Measurements from ENCODE around the gene CERT1. TPM values are rescaled to one million over a fixed set of nuclear protein-coding genes. Genes with fewer than 3 reads are reported as not detected.
A peak's percentile ranks its signal among the peaks of the same experiment; 100 is the strongest.
"Not testable (repeated sequence)": the region's sequence is repeated elsewhere in the genome, so short reads cannot be mapped to it uniquely, and the experiment has no call there.

CERT1 gene
- total RNA-seq, 2 experiments from 2014 or later, result 23.9 to 24.6 TPM

GRCh38 chr5:75534734-75535133 is 23.3 kb upstream of the CERT1 start:
- Mint-ChIP-seq H3K27ac (no peak overlapping the region), H3K4me1 (ENCODE audit: low read depth) (peaks cover 22% of the 10 kb centered on the region), H3K27me3 (no peaks in the 10 kb centered on the region), H3K4me3 (no peak overlapping the region), H3K36me3 (ENCODE audit: low read depth) (peaks cover 46% of the 10 kb centered on the region), H3K9me3 (peaks cover 17% of the 10 kb centered on the region)
- ChIA-PET CTCF (no interaction called here), POLR2A (no interaction called here)
- intact Hi-C loops (cut with micrococcal nuclease), result no loop called here
- TF ChIP-seq, protein P1, sequence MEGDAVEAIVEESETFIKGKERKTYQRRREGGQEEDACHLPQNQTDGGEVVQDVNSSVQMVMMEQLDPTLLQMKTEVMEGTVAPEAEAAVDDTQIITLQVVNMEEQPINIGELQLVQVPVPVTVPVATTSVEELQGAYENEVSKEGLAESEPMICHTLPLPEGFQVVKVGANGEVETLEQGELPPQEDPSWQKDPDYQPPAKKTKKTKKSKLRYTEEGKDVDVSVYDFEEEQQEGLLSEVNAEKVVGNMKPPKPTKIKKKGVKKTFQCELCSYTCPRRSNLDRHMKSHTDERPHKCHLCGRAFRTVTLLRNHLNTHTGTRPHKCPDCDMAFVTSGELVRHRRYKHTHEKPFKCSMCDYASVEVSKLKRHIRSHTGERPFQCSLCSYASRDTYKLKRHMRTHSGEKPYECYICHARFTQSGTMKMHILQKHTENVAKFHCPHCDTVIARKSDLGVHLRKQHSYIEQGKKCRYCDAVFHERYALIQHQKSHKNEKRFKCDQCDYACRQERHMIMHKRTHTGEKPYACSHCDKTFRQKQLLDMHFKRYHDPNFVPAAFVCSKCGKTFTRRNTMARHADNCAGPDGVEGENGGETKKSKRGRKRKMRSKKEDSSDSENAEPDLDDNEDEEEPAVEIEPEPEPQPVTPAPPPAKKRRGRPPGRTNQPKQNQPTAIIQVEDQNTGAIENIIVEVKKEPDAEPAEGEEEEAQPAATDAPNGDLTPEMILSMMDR (IDR thresholded peaks at IDR 0.05), result no peak
- ATAC-seq, result no peak
- DNase-seq, result no peak

DNA sequence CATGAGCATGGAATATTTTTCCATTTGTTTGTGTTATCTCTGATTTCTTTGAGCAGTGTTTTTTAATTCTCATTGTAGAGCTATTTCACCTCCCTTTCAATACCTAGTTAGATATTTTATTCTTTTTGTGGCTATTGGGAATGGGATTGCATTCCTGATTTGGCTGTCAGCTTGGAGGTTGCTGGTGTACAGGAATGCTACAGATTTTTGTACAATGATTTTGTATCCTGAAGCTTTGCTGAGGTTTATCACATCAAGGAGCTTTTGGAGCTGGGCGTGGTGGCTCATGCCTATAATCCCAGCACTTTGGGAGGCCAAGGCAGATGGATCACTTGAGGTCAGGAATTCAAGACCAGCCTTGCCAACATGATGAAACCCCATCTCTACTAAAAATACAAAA is 22.3 kb upstream of the CERT1 start:
- H3K27me3 Mint-ChIP-seq; H3K27ac Mint-ChIP-seq; H3K4me3 Mint-ChIP-seq; CTCF ChIA-PET; ATAC-seq; DNase-seq; intact Hi-C loops (cut with micrococcal nuclease): not testable (repeated sequence)
- Mint-ChIP-seq H3K9me3 (peaks cover 17% of the 10 kb centered on the region), H3K4me1 (ENCODE audit: low read depth) (peaks cover 26% of the 10 kb centered on the region), H3K36me3 (ENCODE audit: low read depth) (peaks cover 50% of the 10 kb centered on the region)
- POLR2A ChIA-PET, result interaction anchor here (1.0 kb wide), 1 partner anchor 22 kb away, joined by 3 read pairs; the partner anchor contains the start of gene POLK

- intact Hi-C loops (cut with micrococcal nuclease), result no loop called here
- Mint-ChIP-seq H3K9me3 (peaks cover 17% of the 10 kb centered on the region), H3K4me3 (no peak overlapping the region), H3K27ac (no peak overlapping the region), H3K27me3 (no peaks in the 10 kb centered on the region), H3K4me1 (ENCODE audit: low read depth) (peaks cover 26% of the 10 kb centered on the region), H3K36me3 (ENCODE audit: low read depth) (peaks cover 50% of the 10 kb centered on the region)
- DNase-seq, result no peak
- CTCF ChIA-PET, result no interaction called here
- TF ChIP-seq, protein P1 (IDR thresholded peaks at IDR 0.05), result no peak
- ATAC-seq, result no peak
- POLR2A ChIA-PET, result interaction anchor here (0.6 kb wide), 1 partner anchor 168 kb away, joined by 3 read pairs; no protein-coding TSS in a partner anchor
These were observed 20.8 kb upstream of the CERT1 start for GRCh38 chr5:75532190-75532589.

DNA sequence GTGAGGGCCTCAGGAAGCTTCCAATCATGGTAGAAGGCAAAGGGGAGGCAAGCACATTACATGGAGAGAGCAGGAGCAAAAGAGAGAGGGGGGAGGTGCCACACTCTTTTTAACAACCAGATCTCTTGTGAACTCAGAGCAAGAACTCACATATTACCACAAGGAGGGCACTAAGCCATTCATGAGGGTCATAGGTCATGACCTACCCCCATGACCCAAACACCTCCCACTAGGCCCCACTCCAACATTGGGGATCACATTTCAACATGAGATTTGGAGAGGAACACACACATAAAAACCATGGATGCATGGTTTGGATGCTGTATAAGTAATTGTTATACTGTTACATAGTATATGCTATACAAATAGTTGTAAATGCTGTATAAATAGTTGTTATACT is 17.8 kb upstream of the CERT1 start:
- Mint-ChIP-seq H3K9me3 (peaks cover 6% of the 10 kb centered on the region), H3K36me3 (ENCODE audit: low read depth) (peaks cover 36% of the 10 kb centered on the region), H3K27me3 (no peaks in the 10 kb centered on the region), H3K27ac (no peak overlapping the region), H3K4me1 (ENCODE audit: low read depth) (peaks cover 29% of the 10 kb centered on the region), H3K4me3 (no peak overlapping the region)
- ATAC-seq, result no peak
- CTCF ChIA-PET, result no interaction called here
- intact Hi-C loops (cut with micrococcal nuclease), result no loop called here
- DNase-seq, result no peak
- TF ChIP-seq, protein P1 (IDR thresholded peaks at IDR 0.05), result no peak
- POLR2A ChIA-PET, result no interaction called here

GRCh38 chr5:75526070-75526469 is 14.6 kb upstream of the CERT1 start:
- peaks cover 51% of the 10 kb centered on the region for H3K4me1 Mint-ChIP-seq (ENCODE audit: low read depth)
- no peak for ATAC-seq
- intact Hi-C loops (cut with micrococcal nuclease), result no loop called here
- H3K27ac Mint-ChIP-seq, result peak overlapping the region; percentile 70
- ChIA-PET CTCF (no interaction called here), POLR2A (interaction anchor here (1.0 to 1.2 kb wide), 2 partner anchors 14 to 41 kb away, joined by 3 to 4 read pairs; no protein-coding TSS in a partner anchor)
- no peak overlapping the region for H3K4me3 Mint-ChIP-seq
- no peak for DNase-seq
- no peaks in the 10 kb centered on the region for H3K27me3 Mint-ChIP-seq
- TF ChIP-seq, protein P1 (IDR thresholded peaks at IDR 0.05), result no peak
- peaks cover 10% of the 10 kb centered on the region for H3K9me3 Mint-ChIP-seq
- H3K36me3 Mint-ChIP-seq (ENCODE audit: low read depth), result peaks cover 29% of the 10 kb centered on the region

Data from activated CD8-positive, alpha-beta T cell treated with anti-CD3 and anti-CD28 coated beads for 36 hours (primary cell).